ENCODE data around the gene RBBP5. TPM values are rescaled to one million over a fixed set of nuclear protein-coding genes. Genes with fewer than 3 reads are reported as not detected.
A peak's percentile ranks its signal among the peaks of the same experiment; 100 is the strongest.

Gene RBBP5
- total RNA-seq, 1 donor = 24.2 TPM

GRCh38 chr1:205076245-205076761, 45.5 kb downstream of the RBBP5 start:
- TF ChIP-seq CTCF (IDR thresholded peaks at IDR 0.05; ENCODE audit: insufficient read depth, low read length) = no peak
- H3K4me3 ChIP-seq (ENCODE audit: low read depth, low read length) = no peak overlapping the region
- DNase-seq (ENCODE audit: low read depth) = no peak

- no peak overlapping the region for H3K4me3 ChIP-seq (ENCODE audit: low read depth, low read length)
- TF ChIP-seq CTCF (IDR thresholded peaks at IDR 0.05; ENCODE audit: insufficient read depth, low read length) = no peak
- DNase-seq (ENCODE audit: low read depth) = no peak
These were observed 46.1 kb downstream of the RBBP5 start for GRCh38 chr1:205075642-205076155.

- DNase-seq (ENCODE audit: low read depth) = no peak
- TF ChIP-seq CTCF (IDR thresholded peaks at IDR 0.05; ENCODE audit: insufficient read depth, low read length) = no peak
- no peak overlapping the region for H3K4me3 ChIP-seq (ENCODE audit: low read depth, low read length)
These were observed 47.3 kb downstream of the RBBP5 start for GRCh38 chr1:205074513-205074912.

- no peak overlapping the region for H3K4me3 ChIP-seq (ENCODE audit: low read depth, low read length)
- DNase-seq (ENCODE audit: low read depth) = no peak
- TF ChIP-seq CTCF (IDR thresholded peaks at IDR 0.05; ENCODE audit: insufficient read depth, low read length) = no peak
These were observed 47.7 kb downstream of the RBBP5 start for GRCh38 chr1:205074084-205074483.

- DNase-seq (ENCODE audit: low read depth) = peak; percentile 14
These were observed 48.3 kb downstream of the RBBP5 start for GRCh38 chr1:205073511-205073910.

GRCh38 chr1:205072881-205073280, 48.9 kb downstream of the RBBP5 start:
- TF ChIP-seq CTCF (IDR thresholded peaks at IDR 0.05; ENCODE audit: insufficient read depth, low read length) = no peak
- DNase-seq (ENCODE audit: low read depth) = no peak
- no peak overlapping the region for H3K4me3 ChIP-seq (ENCODE audit: low read depth, low read length)

More at GRCh38 chr1:205073511-205073910, 48.3 kb downstream of the RBBP5 start:
- no peak for TF ChIP-seq CTCF (IDR thresholded peaks at IDR 0.05; ENCODE audit: insufficient read depth, low read length)
- no peak overlapping the region for H3K4me3 ChIP-seq (ENCODE audit: low read depth, low read length)

- H3K4me3 ChIP-seq (ENCODE audit: low read depth, low read length) = no peak overlapping the region
- no peak for TF ChIP-seq CTCF (IDR thresholded peaks at IDR 0.05; ENCODE audit: insufficient read depth, low read length)
- no peak for DNase-seq (ENCODE audit: low read depth)
These were observed 49.5 kb downstream of the RBBP5 start for GRCh38 chr1:205072286-205072685.
